Measurements from ENCODE around the gene ITPR1.

Gene ITPR1

GRCh38 chr3:4856986-4857385 is 363.8 kb downstream of the ITPR1 start:
- no peak for TF ChIP-seq CTCF (IDR thresholded peaks at IDR 0.05; ENCODE audit: extremely low read depth, missing control alignments)

GRCh38 chr3:4859788-4860187 is 366.6 kb downstream of the ITPR1 start:
- no peak for TF ChIP-seq CTCF (IDR thresholded peaks at IDR 0.05; ENCODE audit: extremely low read depth, missing control alignments)
- no peak for DNase-seq (ENCODE audit: low spot score)

More at GRCh38 chr3:4856986-4857385, 363.8 kb downstream of the ITPR1 start:
- no peak for DNase-seq (ENCODE audit: low spot score)

- DNase-seq (ENCODE audit: low spot score): no peak
- TF ChIP-seq CTCF (IDR thresholded peaks at IDR 0.05; ENCODE audit: extremely low read depth, missing control alignments): no peak
These were observed 369.8 kb downstream of the ITPR1 start for GRCh38 chr3:4862973-4863372.

- DNase-seq (ENCODE audit: low spot score): no peak
- no peak for TF ChIP-seq CTCF (IDR thresholded peaks at IDR 0.05; ENCODE audit: extremely low read depth, missing control alignments)
These were observed 371.4 kb downstream of the ITPR1 start for GRCh38 chr3:4864503-4864902.

DNA sequence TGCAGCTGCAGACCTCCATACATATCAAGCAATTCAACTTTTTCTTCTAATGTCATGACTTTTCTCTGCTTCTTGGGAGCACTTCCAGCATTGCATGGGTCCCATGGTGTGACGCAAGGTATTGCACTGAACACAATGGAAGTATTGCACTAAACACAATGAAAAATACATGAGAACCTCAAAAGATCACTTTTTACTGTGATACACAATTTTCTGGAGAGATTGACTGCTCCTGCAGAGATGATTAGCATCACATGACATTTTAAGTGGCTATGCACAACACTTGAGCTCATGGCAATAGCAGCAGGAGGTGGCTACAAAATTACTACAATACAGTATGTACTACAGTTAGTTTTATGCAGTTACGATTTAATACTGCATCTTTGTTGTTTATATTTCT is 372.6 kb downstream of the ITPR1 start:
- TF ChIP-seq CTCF (IDR thresholded peaks at IDR 0.05; ENCODE audit: extremely low read depth, missing control alignments): no peak
- DNase-seq (ENCODE audit: low spot score): no peak

DNA sequence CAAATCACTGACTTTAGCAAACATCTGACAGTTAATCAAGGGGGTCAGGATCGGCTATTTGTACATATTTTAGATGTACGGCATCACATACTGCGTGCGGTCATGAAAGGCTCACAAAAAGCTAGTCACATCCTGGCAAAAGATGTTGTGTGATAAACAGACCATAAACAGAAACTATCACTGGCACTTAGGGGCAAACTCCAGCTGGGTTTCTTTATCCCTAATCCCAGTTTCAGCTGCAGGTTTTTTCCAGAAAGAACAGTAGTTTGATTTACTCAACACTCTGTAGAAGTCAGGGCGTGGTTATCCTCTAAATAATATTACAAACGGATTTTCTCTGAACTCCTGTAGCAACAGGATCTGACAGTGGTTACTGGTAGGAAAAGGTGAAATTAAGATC is 373.7 kb downstream of the ITPR1 start:
- DNase-seq (ENCODE audit: low spot score): no peak
- TF ChIP-seq CTCF (IDR thresholded peaks at IDR 0.05; ENCODE audit: extremely low read depth, missing control alignments): no peak

GRCh38 chr3:4877173-4877787 is 384.1 kb downstream of the ITPR1 start:
- no peak for DNase-seq (ENCODE audit: low spot score)
- no peak for TF ChIP-seq CTCF (IDR thresholded peaks at IDR 0.05; ENCODE audit: extremely low read depth, missing control alignments)

All from GM20000 (cell line).